ENCODE results near the gene TRMT6. TPM values are rescaled to one million over a fixed set of nuclear protein-coding genes. Genes with fewer than 3 reads are reported as not detected.

Gene TRMT6
- total and polyA plus RNA-seq, 2 experiments from 2014 or later = 9.0 to 14.2 TPM

- no peaks in the 10 kb centered on the region for H4K20me1 ChIP-seq (ENCODE audit: insufficient read depth, poor library complexity, severe bottlenecking)
- no peak overlapping the region for H3K27ac ChIP-seq
- no peak overlapping the region for H3K4me2 ChIP-seq
- no peaks in the 10 kb centered on the region for H3K36me3 ChIP-seq (replicated peaks; ENCODE audit: insufficient read depth, low read depth)
- TF ChIP-seq CTCF (IDR thresholded peaks at IDR 0.05; ENCODE audit: poor library complexity) (no peak), EZH2 (IDR thresholded peaks at IDR 0.05; ENCODE audit: borderline replicate concordance) (no peak), EZH2phosphoT487 (IDR thresholded peaks at IDR 0.05; ENCODE audit: low read depth, severe bottlenecking, unreplicated experiment) (no peak)
- H3K4me1 ChIP-seq (ENCODE audit: insufficient read depth) = peaks cover 17% of the 10 kb centered on the region
- DNase-seq (ENCODE audit: low spot score) = no peak
- no peaks in the 10 kb centered on the region for H3K9me3 ChIP-seq (ENCODE audit: low read depth)
- no peaks in the 10 kb centered on the region for H3K79me2 ChIP-seq
- no peaks in the 10 kb centered on the region for H3K27me3 ChIP-seq
- H3K4me3 ChIP-seq = no peak overlapping the region
- H3K9me2 ChIP-seq (replicated peaks; ENCODE audit: insufficient read depth) = no peaks in the 10 kb centered on the region
- H2AFZ ChIP-seq = no peak overlapping the region
Observed at GRCh38 chr20:5969940-5970339, 19.6 kb upstream of the TRMT6 start.

GRCh38 chr20:5969348-5969935 lies 19.1 kb upstream of the TRMT6 start:
- no peaks in the 10 kb centered on the region for H3K9me3 ChIP-seq (ENCODE audit: low read depth)
- H3K27me3 ChIP-seq = no peaks in the 10 kb centered on the region
- no peaks in the 10 kb centered on the region for H3K36me3 ChIP-seq (replicated peaks; ENCODE audit: insufficient read depth, low read depth)
- H3K9me2 ChIP-seq (replicated peaks; ENCODE audit: insufficient read depth) = no peaks in the 10 kb centered on the region
- H3K4me1 ChIP-seq (ENCODE audit: insufficient read depth) = peaks cover 17% of the 10 kb centered on the region
- TF ChIP-seq EZH2phosphoT487 (IDR thresholded peaks at IDR 0.05; ENCODE audit: low read depth, severe bottlenecking, unreplicated experiment) = no peak
- TF ChIP-seq CTCF (IDR thresholded peaks at IDR 0.05; ENCODE audit: poor library complexity) = no peak
- no peak for TF ChIP-seq EZH2 (IDR thresholded peaks at IDR 0.05; ENCODE audit: borderline replicate concordance)
- no peak overlapping the region for H3K4me3 ChIP-seq
- no peak overlapping the region for H3K27ac ChIP-seq
- H3K4me2 ChIP-seq = no peak overlapping the region
- 78% methylated on average over 9 of the region's 9 CpGs for WGBS (ENCODE audit: low lambda C conversion rate, missing lambda C conversion rate)
- no peaks in the 10 kb centered on the region for H4K20me1 ChIP-seq (ENCODE audit: insufficient read depth, poor library complexity, severe bottlenecking)
- DNase-seq (ENCODE audit: low spot score) = no peak
- H2AFZ ChIP-seq = no peak overlapping the region
- no peaks in the 10 kb centered on the region for H3K79me2 ChIP-seq

- Histone ChIP-seq H3K4me3 (no peak overlapping the region), H3K27ac (no peak overlapping the region), H4K20me1 (ENCODE audit: insufficient read depth, poor library complexity, severe bottlenecking) (no peaks in the 10 kb centered on the region), H3K4me2 (no peak overlapping the region), H3K36me3 (replicated peaks; ENCODE audit: insufficient read depth, low read depth) (no peaks in the 10 kb centered on the region), H2AFZ (no peak overlapping the region), H3K79me2 (no peaks in the 10 kb centered on the region), H3K9me2 (replicated peaks; ENCODE audit: insufficient read depth) (no peaks in the 10 kb centered on the region), H3K9me3 (ENCODE audit: low read depth) (no peaks in the 10 kb centered on the region), H3K4me1 (ENCODE audit: insufficient read depth) (peaks cover 11% of the 10 kb centered on the region), H3K27me3 (no peaks in the 10 kb centered on the region)
- no peak for DNase-seq (ENCODE audit: low spot score)
- TF ChIP-seq EZH2phosphoT487 (IDR thresholded peaks at IDR 0.05; ENCODE audit: low read depth, severe bottlenecking, unreplicated experiment) (no peak), EZH2 (IDR thresholded peaks at IDR 0.05; ENCODE audit: borderline replicate concordance) (no peak), CTCF (IDR thresholded peaks at IDR 0.05; ENCODE audit: poor library complexity) (no peak)
- 96% methylated on average over 3 of the region's 3 CpGs for WGBS (ENCODE audit: low lambda C conversion rate, missing lambda C conversion rate)
Observed at GRCh38 chr20:5968462-5968861, 18.1 kb upstream of the TRMT6 start.

- no peaks in the 10 kb centered on the region for H3K27me3 ChIP-seq
- H3K4me2 ChIP-seq = no peak overlapping the region
- H3K9me3 ChIP-seq (ENCODE audit: low read depth) = no peaks in the 10 kb centered on the region
- no peaks in the 10 kb centered on the region for H3K79me2 ChIP-seq
- DNase-seq (ENCODE audit: low spot score) = no peak
- H3K27ac ChIP-seq = no peak overlapping the region
- no peak overlapping the region for H3K4me3 ChIP-seq
- 98% methylated on average over 6 of the region's 6 CpGs for WGBS (ENCODE audit: low lambda C conversion rate, missing lambda C conversion rate)
- H3K36me3 ChIP-seq (replicated peaks; ENCODE audit: insufficient read depth, low read depth) = no peaks in the 10 kb centered on the region
- H3K4me1 ChIP-seq (ENCODE audit: insufficient read depth) = peaks cover 4% of the 10 kb centered on the region
- H4K20me1 ChIP-seq (ENCODE audit: insufficient read depth, poor library complexity, severe bottlenecking) = no peaks in the 10 kb centered on the region
- TF ChIP-seq EZH2phosphoT487 (IDR thresholded peaks at IDR 0.05; ENCODE audit: low read depth, severe bottlenecking, unreplicated experiment) = no peak
- no peak for TF ChIP-seq CTCF (IDR thresholded peaks at IDR 0.05; ENCODE audit: poor library complexity)
- H3K9me2 ChIP-seq (replicated peaks; ENCODE audit: insufficient read depth) = no peaks in the 10 kb centered on the region
- no peak overlapping the region for H2AFZ ChIP-seq
Observed at GRCh38 chr20:5967469-5967868, 17.1 kb upstream of the TRMT6 start.
